GM21526 (cell line): Measurements from ENCODE around the gene ANTXR1.
"Not testable (repeated sequence)": the region's sequence is repeated elsewhere in the genome, so short reads cannot be mapped to it uniquely, and the experiment has no call there.

ENCODE experiments used
- ATAC-seq: cut with Tn5 transposase; IDR thresholded peaks from one replicate; pipeline ENCODE4 v1.9.1; 2021; ENCODE audit warnings: moderate library complexity; ENCODE audit not compliant: unreplicated experiment, low FRiP score

Gene ANTXR1

GRCh38 chr2:69156624-69157023, 143.6 kb downstream of the ANTXR1 start:
- ATAC-seq = no peak

GRCh38 chr2:69157441-69157840, 144.5 kb downstream of the ANTXR1 start:
- no peak for ATAC-seq

- ATAC-seq = no peak
Observed at GRCh38 chr2:69159986-69160385, 147.0 kb downstream of the ANTXR1 start.

GRCh38 chr2:69162057-69162456, 149.1 kb downstream of the ANTXR1 start:
- no peak for ATAC-seq

- no peak for ATAC-seq
Observed at GRCh38 chr2:69163109-69163508, 150.1 kb downstream of the ANTXR1 start.

- no peak for ATAC-seq
Observed at GRCh38 chr2:69163556-69163955, 150.6 kb downstream of the ANTXR1 start.

GRCh38 chr2:69164061-69164778, 151.2 kb downstream of the ANTXR1 start:
- ATAC-seq = no peak

GRCh38 chr2:69165091-69165880, 152.3 kb downstream of the ANTXR1 start:
- no peak for ATAC-seq

GRCh38 chr2:69166465-69166811, 153.5 kb downstream of the ANTXR1 start:
- no peak for ATAC-seq

GRCh38 chr2:69166812-69167468, 154.0 kb downstream of the ANTXR1 start:
- ATAC-seq = no peak

GRCh38 chr2:69167469-69167822, 154.5 kb downstream of the ANTXR1 start:
- no peak for ATAC-seq

- ATAC-seq = no peak
Observed at GRCh38 chr2:69168144-69168813, 155.3 kb downstream of the ANTXR1 start.

GRCh38 chr2:69168950-69169654, 156.1 kb downstream of the ANTXR1 start:
- no peak for ATAC-seq

- ATAC-seq = no peak
Observed at GRCh38 chr2:69169655-69170389, 156.8 kb downstream of the ANTXR1 start.

GRCh38 chr2:69170661-69171060, 157.7 kb downstream of the ANTXR1 start:
- ATAC-seq = no peak

- no peak for ATAC-seq
Observed at GRCh38 chr2:69171116-69171896, 158.3 kb downstream of the ANTXR1 start.

- ATAC-seq = no peak
Observed at GRCh38 chr2:69171897-69172525, 159.0 kb downstream of the ANTXR1 start.

GRCh38 chr2:69173706-69174105, 160.7 kb downstream of the ANTXR1 start:
- no peak for ATAC-seq

GRCh38 chr2:69174211-69174610, 161.2 kb downstream of the ANTXR1 start:
- ATAC-seq = not testable (repeated sequence)
